ENCODE data around the gene MAD1L1.

- no peak for TF ChIP-seq CTCF (conservative IDR thresholded peaks at IDR 0.05; ENCODE audit: low read length)
- TF ChIP-seq EZH2phosphoT487 (IDR thresholded peaks at IDR 0.05; ENCODE audit: borderline replicate concordance, low read depth, low read length), result no peak
Observed at GRCh38 chr7:2157473-2158279, 75.1 kb downstream of the MAD1L1 start.

Measured in OCI-LY7 (cell line).